ENCODE measurements around the gene BLTP2.
"Not testable (repeated sequence)": the region's sequence is repeated elsewhere in the genome, so short reads cannot be mapped to it uniquely, and the experiment has no call there.

Gene BLTP2

DNA sequence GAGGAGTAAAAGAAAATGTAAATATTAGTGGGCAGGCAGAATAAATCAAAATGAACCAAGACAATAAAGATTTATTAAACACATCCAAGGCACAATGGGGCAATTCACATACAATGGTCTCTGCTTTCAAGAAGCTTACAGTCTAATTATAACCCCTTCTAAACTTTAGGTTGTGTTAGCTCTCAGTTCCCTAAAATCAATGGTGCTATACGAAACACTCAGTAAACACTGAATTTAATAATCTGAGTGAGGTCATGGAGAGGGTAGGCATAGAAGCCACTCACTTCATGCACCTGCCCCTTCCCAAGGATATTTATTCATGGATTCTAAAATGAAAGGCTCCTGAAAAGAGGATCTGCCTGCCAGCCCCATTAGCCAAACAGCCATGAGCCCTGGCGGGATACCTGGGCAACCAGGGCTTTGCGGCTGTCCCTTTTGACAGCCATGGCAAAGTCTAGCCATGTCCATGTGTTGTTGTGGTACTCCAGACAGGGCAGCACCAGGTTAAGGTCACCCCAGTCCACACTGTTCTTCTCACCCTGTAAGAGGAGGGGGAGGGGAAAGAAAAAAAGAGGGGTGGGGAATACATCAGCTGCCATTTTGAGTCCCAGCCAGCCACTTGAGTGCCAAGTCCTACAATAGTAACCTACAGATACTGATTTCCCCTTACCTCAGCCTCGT lies 29.6 kb downstream of the BLTP2 start:
- TF ChIP-seq, protein P1, sequence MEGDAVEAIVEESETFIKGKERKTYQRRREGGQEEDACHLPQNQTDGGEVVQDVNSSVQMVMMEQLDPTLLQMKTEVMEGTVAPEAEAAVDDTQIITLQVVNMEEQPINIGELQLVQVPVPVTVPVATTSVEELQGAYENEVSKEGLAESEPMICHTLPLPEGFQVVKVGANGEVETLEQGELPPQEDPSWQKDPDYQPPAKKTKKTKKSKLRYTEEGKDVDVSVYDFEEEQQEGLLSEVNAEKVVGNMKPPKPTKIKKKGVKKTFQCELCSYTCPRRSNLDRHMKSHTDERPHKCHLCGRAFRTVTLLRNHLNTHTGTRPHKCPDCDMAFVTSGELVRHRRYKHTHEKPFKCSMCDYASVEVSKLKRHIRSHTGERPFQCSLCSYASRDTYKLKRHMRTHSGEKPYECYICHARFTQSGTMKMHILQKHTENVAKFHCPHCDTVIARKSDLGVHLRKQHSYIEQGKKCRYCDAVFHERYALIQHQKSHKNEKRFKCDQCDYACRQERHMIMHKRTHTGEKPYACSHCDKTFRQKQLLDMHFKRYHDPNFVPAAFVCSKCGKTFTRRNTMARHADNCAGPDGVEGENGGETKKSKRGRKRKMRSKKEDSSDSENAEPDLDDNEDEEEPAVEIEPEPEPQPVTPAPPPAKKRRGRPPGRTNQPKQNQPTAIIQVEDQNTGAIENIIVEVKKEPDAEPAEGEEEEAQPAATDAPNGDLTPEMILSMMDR (IDR thresholded peaks at IDR 0.05; ENCODE audit: low read depth, low read length, missing control alignments): no peak
- DNase-seq (ENCODE audit: low read depth): no peak
- H3K4me3 ChIP-seq (ENCODE audit: low read depth, low read length): no peak overlapping the region

DNA sequence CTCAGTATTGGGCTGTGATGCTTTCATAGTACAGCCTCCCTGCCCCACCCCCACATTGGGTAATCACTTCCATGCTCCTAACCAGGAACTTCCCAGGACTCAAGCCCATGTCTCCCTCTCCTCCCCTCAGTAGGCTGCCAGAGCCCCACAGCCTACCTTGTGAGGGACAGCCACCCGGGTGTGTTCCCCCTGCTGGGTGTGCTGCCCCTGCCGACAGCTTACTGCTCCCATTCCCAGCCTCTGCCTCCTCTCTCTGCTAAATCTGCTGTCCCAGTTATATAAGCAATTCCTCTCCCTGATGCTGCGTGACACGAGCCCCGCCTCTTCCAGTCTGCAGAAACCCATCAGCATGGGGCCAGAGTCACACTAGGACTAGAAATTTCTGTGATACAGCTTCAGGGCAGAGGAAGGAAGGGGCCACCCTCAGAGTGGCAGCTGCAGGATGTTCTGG lies 31.0 kb downstream of the BLTP2 start, which contains the start of gene RSKR:
RSKR (minus strand) TSS at position 255 of the 451 bp plus-strand sequence; CDS start at position 231, 24 bp downstream.
- DNase-seq (ENCODE audit: low read depth): no peak
- no peak within 1 kb of the TSS for H3K4me3 ChIP-seq (ENCODE audit: low read depth, low read length)
- TF ChIP-seq, protein P1 (IDR thresholded peaks at IDR 0.05; ENCODE audit: low read depth, low read length, missing control alignments): no peak

GRCh38 chr17:28612936-28613872 lies 31.8 kb downstream of the BLTP2 start:
- no peak overlapping the region for H3K4me3 ChIP-seq (ENCODE audit: low read depth, low read length)
- TF ChIP-seq, protein P1 (IDR thresholded peaks at IDR 0.05; ENCODE audit: low read depth, low read length, missing control alignments): peak; percentile 73
- DNase-seq (ENCODE audit: low read depth): no peak

DNA sequence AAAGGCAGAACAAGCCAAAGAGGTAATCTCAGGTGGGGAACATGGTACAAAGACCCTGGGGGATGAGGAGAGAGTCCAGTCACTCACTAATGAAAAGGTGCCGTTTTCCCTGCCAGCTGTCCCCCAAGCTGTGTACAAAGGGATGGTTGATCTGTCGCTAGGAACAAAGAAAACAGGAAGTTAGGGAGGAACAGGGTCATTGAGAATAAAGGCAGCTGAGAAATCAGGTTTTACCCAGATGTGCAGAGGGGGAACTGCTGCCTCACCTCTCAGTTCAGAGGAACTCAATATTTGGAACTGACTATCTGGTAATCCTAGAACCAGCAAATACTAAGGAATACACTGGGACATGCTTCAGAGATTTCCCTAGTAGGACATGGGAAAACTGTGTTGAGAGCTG lies 32.4 kb downstream of the BLTP2 start:
- no peak for DNase-seq (ENCODE audit: low read depth)
- TF ChIP-seq, protein P1 (IDR thresholded peaks at IDR 0.05; ENCODE audit: low read depth, low read length, missing control alignments): no peak
- H3K4me3 ChIP-seq (ENCODE audit: low read depth, low read length): no peak overlapping the region

DNA sequence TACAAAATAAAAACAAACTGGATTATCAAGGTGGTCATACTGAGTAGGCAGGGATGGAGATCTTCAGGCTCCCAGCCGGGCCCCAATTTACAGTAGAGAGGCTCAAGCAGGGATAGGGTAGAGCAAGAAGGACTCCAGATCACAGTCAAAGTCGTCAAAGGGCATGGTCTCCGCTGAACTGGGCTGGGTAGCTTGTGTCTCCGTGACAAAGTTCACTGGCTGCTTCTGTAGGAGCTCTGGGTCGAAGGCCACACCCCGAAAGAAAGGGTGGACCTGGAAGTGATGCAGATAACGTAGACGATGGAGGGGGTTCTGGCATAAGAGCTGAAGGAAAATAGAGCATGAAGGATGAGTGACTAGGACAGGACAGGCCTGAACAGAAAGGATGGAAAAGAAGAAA lies 34.6 kb downstream of the BLTP2 start:
- TF ChIP-seq, protein P1 (IDR thresholded peaks at IDR 0.05; ENCODE audit: low read depth, low read length, missing control alignments): no peak
- no peak overlapping the region for H3K4me3 ChIP-seq (ENCODE audit: low read depth, low read length)
- no peak for DNase-seq (ENCODE audit: low read depth)

- H3K4me3 ChIP-seq (ENCODE audit: low read depth, low read length); DNase-seq (ENCODE audit: low read depth): not testable (repeated sequence)
Observed at GRCh38 chr17:28604031-28604430, 40.9 kb downstream of the BLTP2 start.
